ENCODE measurements around the gene RAD23A.
"Not testable (repeated sequence)": the region's sequence is repeated elsewhere in the genome, so short reads cannot be mapped to it uniquely, and the experiment has no call there.

RAD23A gene

DNA sequence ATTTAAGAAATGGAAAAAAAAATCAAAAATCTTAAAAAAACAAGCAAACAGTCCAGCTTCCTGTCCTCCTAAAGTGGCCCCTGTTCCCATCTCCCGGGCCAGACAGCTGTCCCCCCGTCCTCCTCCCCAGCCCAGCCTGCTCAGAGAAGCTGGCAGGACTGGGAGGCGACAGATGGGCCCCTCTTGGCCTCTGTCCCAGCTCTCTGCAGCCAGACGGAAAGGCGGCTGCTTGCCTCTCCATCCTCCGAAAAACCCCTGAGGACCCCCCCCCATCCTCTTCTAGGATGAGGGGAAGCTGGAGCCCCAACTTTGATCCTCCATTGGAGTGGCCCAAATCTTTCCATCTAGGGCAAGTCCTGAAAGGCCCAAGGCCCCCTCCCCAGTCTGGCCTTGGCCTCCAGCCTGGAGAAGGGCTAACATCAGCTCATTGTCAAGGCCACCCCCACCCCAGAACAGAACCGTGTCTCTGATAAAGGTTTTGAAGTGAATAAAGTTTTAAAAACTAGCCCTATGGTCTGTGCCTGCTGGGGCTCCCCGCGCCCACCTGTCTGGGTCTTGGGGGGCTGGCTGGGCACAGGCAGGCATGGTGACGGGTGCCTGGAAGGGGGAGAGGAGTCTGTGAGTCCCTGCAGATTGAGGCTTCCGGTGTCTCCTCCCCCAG lies 7.6 kb downstream of the RAD23A start:
- Histone ChIP-seq H3K27ac (peak overlapping the region; percentile 45), H3K9me3 (no peaks in the 10 kb centered on the region), H3K4me1 (ENCODE audit: control insufficient read depth in 1 of 2, insufficient read depth in 1 of 2, low read depth in 1 of 2, low read length in 1 of 2) (peaks cover 15 to 31% of the 10 kb centered on the region in 2 experiments), H3K4me3 (ENCODE audit: low read depth in 1 of 2, low read length in 1 of 2) (no peak overlapping the region), H3K36me3 (peaks cover 17% of the 10 kb centered on the region), H3K27me3 (no peaks in the 10 kb centered on the region)
- TF ChIP-seq, protein P1, sequence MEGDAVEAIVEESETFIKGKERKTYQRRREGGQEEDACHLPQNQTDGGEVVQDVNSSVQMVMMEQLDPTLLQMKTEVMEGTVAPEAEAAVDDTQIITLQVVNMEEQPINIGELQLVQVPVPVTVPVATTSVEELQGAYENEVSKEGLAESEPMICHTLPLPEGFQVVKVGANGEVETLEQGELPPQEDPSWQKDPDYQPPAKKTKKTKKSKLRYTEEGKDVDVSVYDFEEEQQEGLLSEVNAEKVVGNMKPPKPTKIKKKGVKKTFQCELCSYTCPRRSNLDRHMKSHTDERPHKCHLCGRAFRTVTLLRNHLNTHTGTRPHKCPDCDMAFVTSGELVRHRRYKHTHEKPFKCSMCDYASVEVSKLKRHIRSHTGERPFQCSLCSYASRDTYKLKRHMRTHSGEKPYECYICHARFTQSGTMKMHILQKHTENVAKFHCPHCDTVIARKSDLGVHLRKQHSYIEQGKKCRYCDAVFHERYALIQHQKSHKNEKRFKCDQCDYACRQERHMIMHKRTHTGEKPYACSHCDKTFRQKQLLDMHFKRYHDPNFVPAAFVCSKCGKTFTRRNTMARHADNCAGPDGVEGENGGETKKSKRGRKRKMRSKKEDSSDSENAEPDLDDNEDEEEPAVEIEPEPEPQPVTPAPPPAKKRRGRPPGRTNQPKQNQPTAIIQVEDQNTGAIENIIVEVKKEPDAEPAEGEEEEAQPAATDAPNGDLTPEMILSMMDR (IDR thresholded peaks at IDR 0.05) = no peak

DNA sequence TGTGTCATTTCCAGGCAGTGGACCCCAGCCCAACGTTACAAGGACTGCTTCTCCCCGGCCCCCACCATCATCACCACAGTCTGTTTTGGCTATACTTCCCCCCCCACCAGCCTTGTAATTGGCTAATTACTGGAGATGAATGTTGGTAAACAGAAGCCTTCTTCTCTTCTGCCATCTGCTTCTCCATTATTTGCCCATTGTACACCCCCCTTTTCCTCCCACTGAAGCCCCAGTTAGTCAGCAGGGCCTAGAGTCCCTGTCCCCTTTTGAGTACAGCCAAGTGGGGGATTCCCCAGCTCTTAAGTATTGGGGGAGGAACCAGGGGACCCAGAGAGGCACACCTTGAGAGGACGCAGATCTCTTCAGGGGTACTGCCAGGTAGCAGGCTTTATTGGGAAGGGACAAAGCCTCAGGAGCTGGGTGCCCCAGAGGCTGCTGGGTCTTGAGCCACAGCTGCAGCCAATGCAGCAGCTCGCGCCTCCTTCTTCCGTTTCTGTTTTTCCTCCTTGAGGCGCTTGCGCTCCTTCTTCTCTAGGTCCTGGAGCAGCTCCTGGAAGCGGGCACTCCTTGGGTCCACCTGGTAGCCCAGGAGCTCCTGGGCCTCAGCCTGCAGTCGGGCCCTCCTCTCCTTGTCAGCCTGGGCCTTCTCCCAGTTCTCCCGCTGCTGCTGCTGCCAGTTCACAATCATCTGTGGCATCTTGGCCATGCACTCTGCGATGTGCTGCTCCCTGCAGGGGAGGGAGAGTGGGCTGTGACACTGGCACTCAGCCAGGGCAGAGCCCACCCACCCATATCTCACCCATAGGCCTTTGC lies 8.3 kb downstream of the RAD23A start:
- H3K27me3 ChIP-seq = no peaks in the 10 kb centered on the region
- H3K9me3 ChIP-seq = no peaks in the 10 kb centered on the region
- no peak overlapping the region for H3K4me3 ChIP-seq (ENCODE audit: low read depth in 1 of 2, low read length in 1 of 2)
- peak overlapping the region; percentile 45 for H3K27ac ChIP-seq
- H3K36me3 ChIP-seq = peaks cover 9% of the 10 kb centered on the region
- peaks cover 15 to 31% of the 10 kb centered on the region in 2 experiments for H3K4me1 ChIP-seq (ENCODE audit: control insufficient read depth in 1 of 2, insufficient read depth in 1 of 2, low read depth in 1 of 2, low read length in 1 of 2)
- TF ChIP-seq, protein P1 (IDR thresholded peaks at IDR 0.05) = no peak

DNA sequence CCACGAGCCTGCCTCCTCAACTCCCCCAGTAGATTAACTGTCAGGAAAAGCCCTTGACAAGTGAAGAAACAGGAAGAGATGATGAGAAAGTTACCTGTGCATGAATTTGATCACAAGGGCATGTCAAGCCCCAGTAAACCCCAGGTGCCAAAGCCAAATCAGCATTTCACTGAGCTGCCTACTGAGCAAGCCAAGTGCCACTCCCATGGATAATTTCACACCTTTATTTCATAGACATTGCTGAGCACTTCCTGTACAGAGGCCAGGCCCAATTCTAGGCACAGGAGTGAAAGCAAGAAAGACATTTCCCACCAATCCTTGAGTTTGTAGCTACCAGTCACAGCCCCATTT lies 8.9 kb downstream of the RAD23A start:
- Histone ChIP-seq H3K27ac (peak overlapping the region; percentile 38), H3K4me1 (ENCODE audit: control insufficient read depth in 1 of 2, insufficient read depth in 1 of 2, low read depth in 1 of 2, low read length in 1 of 2) (peaks cover 15 to 31% of the 10 kb centered on the region in 2 experiments), H3K36me3 (peaks cover 3% of the 10 kb centered on the region)

DNA sequence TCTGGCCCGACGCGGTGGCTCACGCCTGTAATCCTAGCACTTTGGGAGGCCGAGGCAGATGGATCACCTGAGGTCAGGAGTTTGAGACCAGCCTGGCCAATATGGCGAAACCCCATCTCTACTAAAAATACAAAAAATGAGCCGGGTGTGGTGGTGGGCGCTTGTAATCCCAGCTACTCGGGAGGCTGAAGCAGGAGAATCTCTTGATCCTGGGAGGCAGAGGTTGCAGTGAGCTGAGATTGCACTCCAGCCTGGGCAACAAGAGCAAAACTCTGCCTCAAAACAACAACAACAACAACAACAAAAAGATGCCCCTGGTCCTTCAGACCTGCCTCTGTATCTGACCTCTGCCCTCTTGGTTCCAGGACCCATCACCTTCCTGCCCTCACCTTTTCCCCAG lies 9.9 kb downstream of the RAD23A start:
- H3K36me3 ChIP-seq; H3K4me3 ChIP-seq (ENCODE audit: low read depth in 1 of 2, low read length in 1 of 2); H3K27me3 ChIP-seq; H3K9me3 ChIP-seq; H3K27ac ChIP-seq: not testable (repeated sequence)
- H3K4me1 ChIP-seq (ENCODE audit: control insufficient read depth in 1 of 2, insufficient read depth in 1 of 2, low read depth in 1 of 2, low read length in 1 of 2) = peaks cover 15 to 25% of the 10 kb centered on the region in 2 experiments

More for the DNA sequence above, 8.9 kb downstream of the RAD23A start:
- Histone ChIP-seq H3K4me3 (ENCODE audit: low read depth in 1 of 2, low read length in 1 of 2) (no peak overlapping the region), H3K9me3 (no peaks in the 10 kb centered on the region), H3K27me3 (no peaks in the 10 kb centered on the region)
- TF ChIP-seq, protein P1 (IDR thresholded peaks at IDR 0.05) = no peak

DNA sequence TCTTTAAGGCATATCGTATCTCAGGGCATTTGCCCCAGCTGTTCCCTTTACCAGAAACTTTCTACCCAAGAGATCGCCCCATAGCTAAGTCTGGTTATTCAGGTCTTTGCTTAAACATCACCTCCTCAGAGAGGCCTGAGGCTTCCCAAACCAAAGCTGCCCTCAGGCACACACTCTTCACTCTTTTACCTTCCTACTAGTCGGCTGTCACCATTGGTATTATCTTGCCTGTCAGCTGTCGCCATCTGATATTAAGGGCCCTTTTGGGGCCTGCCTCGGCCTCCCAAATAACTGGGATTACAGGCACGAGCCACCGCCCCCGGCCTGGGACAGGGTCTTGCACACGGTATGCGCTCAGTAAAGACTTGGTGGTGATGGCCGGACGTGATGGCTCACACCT lies 10.3 kb downstream of the RAD23A start:
- TF ChIP-seq, protein P1 (IDR thresholded peaks at IDR 0.05) = no peak
- Histone ChIP-seq H3K36me3 (no peaks in the 10 kb centered on the region), H3K27me3 (no peaks in the 10 kb centered on the region), H3K4me1 (ENCODE audit: control insufficient read depth in 1 of 2, insufficient read depth in 1 of 2, low read depth in 1 of 2, low read length in 1 of 2) (peaks cover 15 to 25% of the 10 kb centered on the region in 2 experiments), H3K4me3 (ENCODE audit: low read depth in 1 of 2, low read length in 1 of 2) (no peak overlapping the region), H3K9me3 (no peaks in the 10 kb centered on the region), H3K27ac (no peak overlapping the region)
